Activated T-helper 1 cell treated with anti-CD3 and anti-CD28 coated beads, Interleukin-2, amount 50 U/mL, for 16 hours (primary cell): ENCODE data around the gene QPRT.
"Not testable (repeated sequence)": the region's sequence is repeated elsewhere in the genome, so short reads cannot be mapped to it uniquely, and the experiment has no call there.

Experiments
- DNase-seq, 2 donors: peaks; one replicate each; pipeline ENCODE4 v3.0.0-alpha.2; 2020; ENCODE audit warnings: low read depth in 1 of 2, low spot score in 1 of 2

Gene QPRT

DNA sequence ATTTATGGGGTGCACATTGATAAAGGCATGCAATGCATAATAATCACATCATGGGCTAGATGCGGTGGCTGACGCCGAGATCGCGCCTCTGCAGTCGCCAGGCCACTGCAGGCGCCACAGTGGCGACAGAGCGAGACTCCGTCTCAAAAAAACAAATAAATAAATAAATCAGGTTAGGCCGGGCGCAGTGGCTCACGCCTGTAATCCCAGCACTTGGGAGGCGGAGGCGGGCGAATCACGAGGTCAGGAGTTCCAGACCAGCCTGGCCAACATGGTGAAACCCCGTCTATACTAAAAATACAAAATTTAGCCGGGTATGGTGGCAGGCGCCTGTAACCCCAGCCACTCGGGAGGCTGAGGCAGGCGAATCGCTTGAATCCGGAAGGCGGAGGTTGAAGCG, 13.6 kb downstream of the QPRT start:
- DNase-seq, result not testable (repeated sequence)

DNA sequence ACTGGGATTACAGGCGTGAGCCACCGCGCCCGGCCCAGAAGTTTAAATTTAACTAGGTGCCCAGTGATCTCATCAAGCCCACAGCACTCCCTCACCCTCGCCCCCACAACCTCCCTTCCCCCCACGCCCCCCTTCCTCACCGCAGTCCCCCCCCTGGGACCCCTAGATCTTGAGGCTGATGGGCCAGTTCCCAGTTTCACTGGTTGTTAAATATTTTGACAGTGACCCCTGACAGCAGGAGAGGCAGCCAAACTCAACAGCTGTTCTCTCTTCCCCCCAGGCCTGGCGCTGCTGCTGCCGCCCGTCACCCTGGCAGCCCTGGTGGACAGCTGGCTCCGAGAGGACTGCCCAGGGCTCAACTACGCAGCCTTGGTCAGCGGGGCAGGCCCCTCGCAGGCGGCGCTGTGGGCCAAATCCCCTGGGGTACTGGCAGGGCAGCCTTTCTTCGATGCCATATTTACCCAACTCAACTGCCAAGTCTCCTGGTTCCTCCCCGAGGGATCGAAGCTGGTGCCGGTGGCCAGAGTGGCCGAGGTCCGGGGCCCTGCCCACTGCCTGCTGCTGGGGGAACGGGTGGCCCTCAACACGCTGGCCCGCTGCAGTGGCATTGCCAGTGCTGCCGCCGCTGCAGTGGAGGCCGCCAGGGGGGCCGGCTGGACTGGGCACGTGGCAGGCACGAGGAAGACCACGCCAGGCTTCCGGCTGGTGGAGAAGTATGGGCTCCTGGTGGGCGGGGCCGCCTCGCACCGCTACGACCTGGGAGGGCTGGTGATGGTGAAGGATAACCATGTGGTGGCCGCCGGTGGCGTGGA, 15.6 kb downstream of the QPRT start:
- no peak for DNase-seq

DNA sequence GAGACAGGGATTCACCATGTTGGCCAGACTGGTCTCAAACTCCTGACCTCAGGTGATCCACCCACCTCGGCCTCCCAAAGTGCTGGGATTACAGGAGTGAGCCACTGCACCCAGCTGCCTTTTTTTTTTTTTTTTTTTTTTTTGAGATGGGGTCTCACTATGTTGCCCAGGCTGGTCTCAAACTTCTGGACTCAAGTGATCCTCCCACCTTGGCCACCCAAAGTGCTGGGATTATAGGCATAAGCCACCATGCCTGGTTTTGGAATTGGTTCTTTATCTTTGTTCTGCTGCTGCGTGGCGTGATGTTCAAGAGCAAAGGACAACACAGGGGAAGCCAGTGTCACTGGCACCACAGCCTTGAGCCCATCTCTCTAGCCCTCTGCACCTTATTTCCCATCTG, 16.7 kb downstream of the QPRT start:
- not testable (repeated sequence) for DNase-seq

DNA sequence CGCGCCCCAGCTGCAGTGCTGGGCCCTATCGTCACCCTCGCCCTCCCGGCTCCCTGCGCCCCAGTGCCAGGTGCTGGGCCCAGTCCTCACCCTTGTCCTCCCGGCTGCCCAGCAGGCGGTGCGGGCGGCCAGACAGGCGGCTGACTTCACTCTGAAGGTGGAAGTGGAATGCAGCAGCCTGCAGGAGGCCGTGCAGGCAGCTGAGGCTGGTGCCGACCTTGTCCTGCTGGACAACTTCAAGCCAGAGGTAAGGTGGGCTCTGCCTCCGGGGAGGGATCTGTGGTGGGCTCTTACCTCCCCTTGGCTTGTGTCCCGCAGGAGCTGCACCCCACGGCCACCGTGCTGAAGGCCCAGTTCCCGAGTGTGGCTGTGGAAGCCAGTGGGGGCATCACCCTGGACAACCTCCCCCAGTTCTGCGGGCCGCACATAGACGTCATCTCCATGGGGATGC, 17.9 kb downstream of the QPRT start:
- no peak for DNase-seq

DNA sequence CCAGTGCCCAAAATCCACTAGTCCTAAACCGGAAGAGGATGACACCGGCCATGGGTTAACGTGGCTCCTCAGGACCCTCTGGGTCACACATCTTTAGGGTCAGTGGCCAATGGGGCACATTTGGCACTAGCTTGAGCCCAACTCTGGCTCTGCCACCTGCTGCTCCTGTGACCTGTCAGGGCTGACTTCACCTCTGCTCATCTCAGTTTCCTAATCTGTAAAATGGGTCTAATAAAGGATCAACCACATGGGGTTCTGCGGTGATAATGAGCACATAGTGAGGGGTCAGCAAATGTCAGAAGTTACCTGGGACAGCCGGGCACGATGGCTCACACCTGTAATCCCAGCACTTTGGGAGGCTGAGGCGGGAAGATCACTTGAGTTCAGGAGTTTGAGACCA, 18.4 kb downstream of the QPRT start:
- DNase-seq, result no peak

DNA sequence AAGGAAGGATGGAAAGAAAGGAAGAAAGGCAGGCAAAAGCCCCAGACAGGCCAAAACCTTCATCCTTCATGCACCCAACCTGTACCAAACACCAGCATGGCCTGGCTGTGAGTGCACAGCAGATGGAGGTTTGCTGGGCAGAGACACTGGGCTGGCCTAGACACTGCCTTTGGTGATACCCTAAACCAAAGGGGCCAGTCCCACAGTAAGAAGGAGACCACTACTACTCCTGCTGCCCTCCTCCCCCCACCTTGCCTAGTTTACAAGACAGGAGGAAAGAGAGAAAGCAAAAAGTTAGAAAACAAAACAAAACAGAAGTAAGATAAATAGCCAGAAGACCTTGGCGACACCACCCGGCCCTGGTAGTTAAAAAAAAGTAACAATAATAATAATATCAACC, 19.1 kb downstream of the QPRT start:
- no peak for DNase-seq

DNA sequence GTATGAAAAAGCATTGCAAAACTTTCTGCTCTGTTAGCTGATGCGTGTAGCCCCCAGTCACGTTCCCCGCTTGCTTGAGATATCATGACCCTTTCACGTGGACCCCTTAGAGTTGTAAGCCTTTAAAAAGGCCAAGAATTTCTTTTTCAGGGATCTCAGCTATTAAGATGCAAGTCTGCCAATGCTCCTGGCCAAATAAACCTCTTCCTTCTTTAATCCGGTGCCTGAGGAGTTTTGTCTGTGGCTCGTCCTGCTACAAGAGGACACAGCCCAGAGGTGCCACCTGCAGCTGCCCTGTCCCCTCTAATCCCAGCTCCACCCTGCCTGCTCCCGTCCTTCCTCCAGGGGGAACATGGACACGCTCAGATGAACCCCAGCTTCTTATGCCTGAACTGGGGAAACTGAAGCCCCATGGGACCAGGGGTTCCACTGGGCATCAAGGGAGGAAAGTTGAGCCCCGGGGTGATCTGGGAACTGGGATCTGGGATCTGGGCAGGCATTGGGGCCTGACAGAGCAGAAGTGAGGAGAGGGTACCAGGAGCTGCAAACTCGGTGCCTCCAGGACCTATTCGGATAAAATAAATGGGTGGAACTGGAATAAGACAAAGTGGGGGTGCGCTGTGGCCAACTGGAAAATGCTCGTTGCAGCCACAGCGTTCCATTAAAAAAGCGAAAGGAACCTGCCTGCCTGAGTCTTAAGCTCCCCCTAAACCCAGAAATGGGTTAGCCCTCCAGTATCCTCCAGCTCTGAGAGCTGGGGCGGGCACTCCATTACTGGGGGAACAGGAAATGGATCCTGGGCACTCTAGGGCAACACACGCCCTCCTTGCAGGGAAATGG, 19.7 kb downstream of the QPRT start:
- no peak for DNase-seq

DNA sequence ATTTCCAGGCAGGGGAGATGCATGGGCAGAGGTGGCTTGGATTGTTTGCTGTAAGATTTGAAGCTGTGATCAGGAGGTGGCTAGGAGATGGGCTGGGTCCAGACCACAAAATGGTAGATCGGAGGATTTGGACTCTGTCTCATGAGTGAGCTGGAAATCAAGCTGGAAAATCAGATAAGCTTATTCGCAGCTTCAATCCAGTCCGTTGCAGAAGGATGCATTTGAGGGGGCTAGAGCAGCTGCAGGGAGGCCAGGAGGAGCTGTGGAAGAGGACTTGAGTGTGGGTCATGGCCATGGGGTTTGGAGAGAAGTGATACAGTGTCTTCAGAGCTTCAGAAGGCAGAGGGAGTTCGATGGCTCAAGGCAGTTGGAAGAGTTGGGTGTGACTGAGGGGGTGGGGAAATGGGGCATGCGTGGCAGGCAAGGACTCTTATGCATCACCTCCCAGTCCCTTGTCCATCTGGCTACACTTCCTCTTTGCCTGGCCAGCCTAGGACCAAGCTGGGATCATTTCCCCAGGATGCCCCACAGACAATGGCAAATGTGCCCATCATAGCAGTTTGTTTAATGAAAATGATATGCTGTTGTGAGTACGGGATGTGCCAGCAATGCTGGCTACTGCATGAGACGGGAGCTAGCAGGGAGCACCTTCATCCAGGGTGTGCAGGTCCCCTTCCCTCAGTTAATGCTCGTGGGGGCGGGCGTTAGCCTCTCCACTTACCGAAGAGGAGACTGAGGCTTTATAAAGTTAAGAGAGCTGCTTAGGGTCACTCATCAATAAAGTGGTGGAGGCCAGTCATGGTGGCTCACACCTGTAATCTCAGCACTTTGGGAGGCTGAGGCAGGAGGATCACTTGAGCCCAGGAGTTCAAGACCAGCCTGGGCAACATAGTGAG, 20.6 kb downstream of the QPRT start:
- no peak for DNase-seq

DNA sequence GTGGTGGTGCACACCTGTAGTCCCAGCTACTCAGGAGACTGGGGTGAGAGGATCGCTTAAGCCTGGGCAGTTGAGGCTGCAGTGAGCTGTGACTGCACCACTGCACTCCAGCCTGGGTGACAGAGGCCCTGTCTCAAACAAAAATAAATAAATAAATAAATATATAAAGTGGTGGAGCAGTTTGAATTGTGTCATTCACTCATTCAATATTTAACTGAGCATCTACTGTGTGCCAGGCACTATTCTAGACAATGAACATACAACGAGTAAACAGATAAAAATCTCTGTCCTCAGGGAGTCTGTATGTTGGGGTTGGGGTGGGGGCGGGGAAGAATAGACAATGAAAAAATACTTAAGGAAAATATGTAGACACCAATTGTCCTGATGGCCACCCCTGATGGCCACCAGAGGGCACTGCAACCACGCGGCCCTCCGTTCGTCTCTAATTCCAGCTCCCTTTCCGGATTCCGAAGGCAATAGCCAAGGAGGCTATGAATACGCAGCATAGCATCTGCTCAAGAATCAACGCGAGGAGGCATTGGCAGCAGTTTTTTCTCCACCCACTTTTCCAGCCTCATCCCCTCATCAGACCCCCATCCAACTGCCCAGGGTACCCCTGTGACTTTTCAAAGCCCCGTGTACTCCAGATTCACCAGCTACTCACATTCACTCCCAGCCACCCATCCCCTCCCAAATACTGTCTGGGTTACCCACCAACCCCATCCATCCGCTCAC, 21.4 kb downstream of the QPRT start:
- DNase-seq, result peak; percentile 60 to 65

DNA sequence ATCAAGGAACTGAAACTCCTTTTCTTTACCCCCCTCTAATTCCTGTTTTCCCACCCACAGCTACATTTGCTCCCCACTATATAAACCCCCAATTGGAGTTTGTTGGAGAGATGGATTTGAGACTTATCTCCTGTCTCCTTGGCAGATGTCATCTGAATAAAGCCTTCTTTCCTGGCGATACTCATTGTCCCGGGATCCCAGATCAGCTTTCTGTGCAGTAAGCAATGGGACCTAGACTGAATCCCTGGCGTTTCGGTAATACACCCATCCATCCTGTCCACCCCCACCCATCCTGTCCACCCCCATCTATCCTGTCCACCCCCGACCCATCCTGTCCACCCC, 22.2 kb downstream of the QPRT start:
- DNase-seq, result no peak

DNA sequence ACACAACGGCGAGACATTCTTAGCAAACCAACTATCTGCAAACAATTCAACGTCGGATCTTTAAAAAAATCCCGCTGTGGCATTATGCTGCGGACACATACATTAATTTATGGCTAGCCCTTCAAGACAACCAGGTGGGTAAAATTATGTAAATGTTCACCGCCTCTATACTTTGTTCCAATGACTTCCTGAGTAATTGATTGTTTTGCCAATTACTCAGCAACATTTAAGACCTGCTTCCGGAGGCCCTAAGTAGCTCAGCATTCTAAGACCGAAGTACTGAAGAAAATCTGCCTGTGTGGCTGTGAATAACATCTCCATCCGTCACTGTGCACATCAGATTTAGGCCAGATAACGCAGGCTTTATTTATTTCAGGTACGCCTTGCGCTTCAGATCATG, 23.3 kb downstream of the QPRT start:
- no peak for DNase-seq

DNA sequence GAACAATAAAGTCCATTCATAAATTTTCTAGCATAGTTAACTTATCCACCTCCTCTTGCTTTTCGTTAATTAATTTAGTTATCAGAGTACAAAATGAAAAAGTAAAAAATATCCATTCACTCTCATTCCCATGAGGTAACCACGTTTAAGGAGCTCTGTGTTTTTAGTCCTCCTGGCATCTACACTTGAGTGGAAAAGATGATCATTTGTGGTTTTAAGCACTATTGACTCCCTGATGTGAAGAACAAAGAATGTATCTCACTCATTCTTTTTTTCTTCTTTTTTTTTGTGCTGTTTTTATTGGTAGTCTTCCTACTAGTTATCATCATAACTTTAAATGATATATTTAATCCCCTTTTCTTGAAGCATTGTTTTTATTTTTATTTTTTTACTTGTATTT, 26.1 kb downstream of the QPRT start:
- DNase-seq, result no peak

DNA sequence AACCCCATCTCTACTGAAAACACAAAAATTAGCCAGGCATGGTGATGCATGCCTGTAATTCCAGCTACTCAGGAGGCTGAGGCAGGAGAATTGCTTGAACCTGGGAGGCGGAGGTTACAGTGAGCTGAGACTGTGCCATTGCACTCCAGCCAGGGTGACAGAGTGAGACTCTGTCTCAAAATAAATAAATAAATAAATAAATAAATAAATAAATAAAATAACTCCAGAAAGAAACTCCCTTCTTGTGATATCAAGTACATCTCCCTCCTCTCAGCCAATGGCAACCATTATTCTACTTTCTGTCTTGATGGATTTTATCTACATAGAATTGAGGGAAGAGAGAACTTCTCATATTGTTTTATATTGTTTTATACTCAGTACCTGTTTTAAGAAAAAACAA, 28.2 kb downstream of the QPRT start:
- DNase-seq, result not testable (repeated sequence)

DNA sequence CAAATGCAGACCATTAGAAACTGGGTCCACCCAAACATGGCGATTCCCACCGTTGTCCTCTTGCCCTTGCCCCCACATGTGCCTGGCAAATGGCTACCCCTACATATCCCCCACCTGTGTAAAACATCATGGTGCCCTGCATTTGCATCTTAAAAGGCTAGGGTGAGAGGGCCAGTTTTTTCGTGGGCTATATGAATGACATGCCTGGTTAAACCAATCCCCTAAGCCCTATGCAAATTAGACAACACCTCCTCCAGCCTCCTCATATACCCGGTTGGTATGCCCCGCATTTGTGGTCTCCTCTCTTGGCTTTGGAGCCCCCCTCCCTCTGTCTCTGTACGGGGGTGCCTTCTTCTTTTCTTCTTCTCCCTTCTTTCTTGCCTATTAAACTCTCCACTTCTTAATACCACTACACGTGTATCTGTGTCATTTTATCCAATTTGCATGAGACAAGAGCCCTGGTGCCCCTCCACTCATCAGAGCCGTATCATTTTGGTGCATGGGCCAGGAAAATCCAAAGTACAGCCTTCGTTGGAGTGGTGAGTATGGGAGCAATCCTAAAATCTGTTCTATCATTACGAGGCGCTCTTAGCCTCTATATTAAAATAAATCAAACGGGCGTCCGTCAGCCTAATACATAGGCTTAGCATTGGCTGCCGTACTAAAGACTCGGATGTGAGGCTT, 30.1 kb downstream of the QPRT start:
- DNase-seq, result no peak

DNA sequence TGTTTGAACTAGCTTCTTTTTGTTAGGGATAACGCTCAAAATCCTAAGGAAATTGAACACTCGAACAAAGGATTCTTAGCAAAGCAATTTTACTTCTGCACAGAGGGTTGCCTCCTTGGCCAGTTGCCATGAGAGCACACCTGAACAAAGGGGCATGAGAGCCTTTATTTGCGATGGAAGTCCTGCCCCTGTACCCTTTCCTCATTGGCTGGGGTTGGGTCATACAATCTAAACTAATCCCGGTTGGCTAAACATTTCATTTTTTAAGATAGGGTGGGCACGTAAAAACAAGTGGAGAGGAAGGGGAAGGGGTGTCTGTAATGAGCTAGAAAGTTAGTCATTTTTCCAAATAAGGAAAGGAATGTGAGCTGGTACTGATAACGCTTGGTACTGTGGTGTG, 30.7 kb downstream of the QPRT start:
- DNase-seq, result not testable (repeated sequence)

DNA sequence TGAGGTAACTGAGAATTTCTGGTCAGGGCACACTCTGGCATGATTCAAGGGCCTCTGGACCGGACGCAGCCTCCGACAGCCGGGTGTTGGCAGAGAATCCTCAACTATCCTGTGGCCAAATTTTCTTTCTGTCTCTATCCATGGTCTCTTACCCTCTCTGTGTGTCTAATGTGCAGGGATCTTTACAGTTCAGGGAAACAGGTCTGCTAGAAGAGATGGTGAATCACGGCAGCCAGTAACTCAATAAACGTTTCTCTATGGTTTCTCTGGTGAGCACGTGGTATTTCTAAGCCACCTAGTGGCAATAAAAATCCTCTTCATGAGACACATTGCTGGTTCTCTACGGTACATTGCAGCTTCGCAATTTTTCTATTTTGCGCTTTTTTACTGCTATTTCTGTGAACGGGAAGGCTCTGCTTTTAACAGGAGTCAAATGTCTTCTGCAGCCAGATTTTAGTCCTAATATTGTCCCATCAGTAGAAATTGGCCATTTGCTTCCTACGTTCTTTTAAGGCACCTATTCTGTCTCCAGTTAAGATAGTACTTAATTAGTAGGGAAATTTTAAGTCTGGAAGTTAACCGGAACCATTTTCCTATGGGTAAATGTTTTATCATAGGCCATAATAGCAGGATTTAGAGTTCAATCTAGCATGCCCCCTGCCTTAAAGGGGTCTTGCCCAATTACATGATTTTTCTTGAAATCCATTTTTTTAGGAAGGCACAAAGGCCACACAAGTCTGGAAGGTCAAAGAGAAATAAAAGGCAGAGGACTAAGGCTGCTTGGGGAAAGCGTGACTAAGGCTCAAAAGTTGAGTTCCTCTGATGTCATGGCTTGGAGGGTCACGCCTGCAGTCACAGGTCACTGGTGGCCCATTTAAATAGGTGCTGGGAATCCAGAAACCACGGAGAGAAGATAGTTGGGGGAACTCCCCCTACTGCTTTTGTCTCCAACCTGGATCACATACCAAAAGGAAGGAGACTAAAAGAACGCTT, 31.5 kb downstream of the QPRT start:
- DNase-seq, result no peak

DNA sequence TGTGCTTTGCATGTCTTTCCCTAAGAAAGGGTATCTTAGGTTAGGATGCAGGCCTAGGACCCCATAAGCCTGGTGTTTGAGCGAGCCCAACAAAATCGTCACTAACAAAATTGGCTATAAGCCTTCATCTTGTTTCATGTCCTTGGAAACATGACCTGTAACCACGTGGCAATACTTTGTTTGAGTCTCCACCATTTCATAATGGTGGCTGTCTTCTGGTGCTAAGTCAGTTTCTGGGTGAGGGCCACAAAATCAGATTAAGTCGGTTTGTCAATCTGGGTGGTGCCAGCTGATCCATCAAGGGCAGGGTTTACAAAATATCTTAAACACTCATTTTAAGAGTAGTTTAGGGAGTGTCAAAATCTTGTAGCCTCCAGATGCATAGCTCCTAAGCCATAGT, 33.8 kb downstream of the QPRT start:
- DNase-seq, result no peak

DNA sequence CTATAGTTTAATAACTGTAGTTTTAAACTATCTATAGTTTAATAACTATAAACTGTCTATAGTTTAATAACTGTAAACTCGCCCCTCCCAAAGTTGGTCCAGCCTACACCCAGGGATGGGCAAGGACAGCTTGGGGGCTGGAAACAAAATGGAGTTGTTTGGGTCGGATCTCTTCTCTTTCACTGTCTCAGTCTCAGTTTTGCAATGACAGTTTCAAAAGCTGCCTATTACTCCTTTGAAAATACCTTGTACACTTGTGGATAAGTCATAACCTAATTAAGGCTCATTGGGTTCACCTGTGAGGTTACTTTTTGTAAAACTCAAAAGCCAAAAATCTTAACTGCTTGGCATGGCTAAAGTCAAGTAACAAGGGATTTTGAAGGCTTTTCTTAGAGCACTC, 35.4 kb downstream of the QPRT start:
- DNase-seq, result no peak

DNA sequence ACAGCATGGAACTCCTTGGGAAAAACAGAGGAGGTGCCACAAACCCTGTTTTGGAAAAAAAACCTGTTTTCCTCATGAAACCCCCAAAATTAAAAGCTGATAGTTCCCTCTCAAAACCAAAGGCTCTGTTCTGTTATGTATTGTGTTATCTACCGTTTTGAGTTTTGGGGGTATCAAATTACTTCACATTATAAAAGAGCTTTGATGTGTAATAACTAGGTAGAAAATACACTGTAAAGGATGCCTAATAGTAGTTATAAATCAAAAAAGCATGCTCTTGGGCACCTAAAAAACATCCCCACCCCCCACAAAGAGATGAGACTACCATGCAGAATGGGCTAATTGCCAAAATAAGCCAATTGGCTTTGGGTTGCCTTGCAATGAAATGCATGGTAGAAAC, 36.0 kb downstream of the QPRT start:
- DNase-seq, result no peak
